ENCODE data around the gene NOL4L. TPM values are rescaled to one million over a fixed set of nuclear protein-coding genes. Genes with fewer than 3 reads are reported as not detected.

The NOL4L gene
- total and polyA plus RNA-seq, 4 donors = 7.9 to 20.6 (median 12.2) TPM

DNA sequence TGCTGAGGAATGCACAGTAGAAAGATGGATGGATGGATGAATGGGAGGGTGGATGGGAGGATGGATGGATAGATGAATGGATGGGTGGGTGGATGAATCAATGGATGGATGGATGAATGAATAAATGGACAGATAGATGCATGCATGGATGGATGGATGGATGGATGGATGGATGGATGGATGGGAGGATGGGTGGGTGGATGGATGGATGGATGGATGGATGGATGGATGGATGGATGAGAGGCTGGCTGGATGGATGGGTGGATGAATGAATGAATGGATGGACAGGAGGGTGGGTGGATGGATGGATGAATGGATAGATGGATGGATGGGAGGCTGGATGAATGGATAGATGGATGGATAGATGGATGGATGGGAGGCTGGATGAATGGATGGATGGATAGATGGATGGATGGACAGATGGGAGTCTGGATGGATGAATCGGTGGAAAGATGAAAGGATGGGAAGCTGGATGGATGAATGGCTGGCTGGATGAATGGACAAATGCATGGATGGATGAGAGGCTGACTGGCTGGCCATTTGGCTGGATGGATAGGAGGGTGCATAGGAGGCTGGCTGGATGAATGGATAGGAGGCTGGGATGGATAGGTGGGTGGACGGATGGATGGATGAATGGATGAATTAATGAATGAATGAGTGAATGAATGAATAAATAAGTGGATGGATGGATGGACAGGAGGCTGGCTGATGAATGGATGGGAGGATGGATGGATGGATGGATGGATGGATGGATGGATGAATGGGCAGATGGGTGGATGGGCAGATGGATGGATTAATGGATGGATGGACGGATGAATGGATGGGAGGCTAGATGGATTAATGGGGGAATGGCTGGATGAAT is 28.3 kb upstream of the NOL4L start:
- no peaks in the 10 kb centered on the region for H3K36me3 ChIP-seq (ENCODE audit: control insufficient read depth in 4 of 4, insufficient read depth in 4 of 4, low read length in 4 of 4)
- H3K27ac ChIP-seq (ENCODE audit: low read depth in 1 of 2, low read length in 1 of 2) = no peak overlapping the region
- TF ChIP-seq, protein P1, sequence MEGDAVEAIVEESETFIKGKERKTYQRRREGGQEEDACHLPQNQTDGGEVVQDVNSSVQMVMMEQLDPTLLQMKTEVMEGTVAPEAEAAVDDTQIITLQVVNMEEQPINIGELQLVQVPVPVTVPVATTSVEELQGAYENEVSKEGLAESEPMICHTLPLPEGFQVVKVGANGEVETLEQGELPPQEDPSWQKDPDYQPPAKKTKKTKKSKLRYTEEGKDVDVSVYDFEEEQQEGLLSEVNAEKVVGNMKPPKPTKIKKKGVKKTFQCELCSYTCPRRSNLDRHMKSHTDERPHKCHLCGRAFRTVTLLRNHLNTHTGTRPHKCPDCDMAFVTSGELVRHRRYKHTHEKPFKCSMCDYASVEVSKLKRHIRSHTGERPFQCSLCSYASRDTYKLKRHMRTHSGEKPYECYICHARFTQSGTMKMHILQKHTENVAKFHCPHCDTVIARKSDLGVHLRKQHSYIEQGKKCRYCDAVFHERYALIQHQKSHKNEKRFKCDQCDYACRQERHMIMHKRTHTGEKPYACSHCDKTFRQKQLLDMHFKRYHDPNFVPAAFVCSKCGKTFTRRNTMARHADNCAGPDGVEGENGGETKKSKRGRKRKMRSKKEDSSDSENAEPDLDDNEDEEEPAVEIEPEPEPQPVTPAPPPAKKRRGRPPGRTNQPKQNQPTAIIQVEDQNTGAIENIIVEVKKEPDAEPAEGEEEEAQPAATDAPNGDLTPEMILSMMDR (IDR thresholded peaks at IDR 0.05; ENCODE audit: control extremely low read depth, extremely low read depth) = no peak
- H3K9me3 ChIP-seq (ENCODE audit: control insufficient read depth in 4 of 4, insufficient read depth in 3 of 4, low read length in 3 of 4) = peaks cover 0 to 3% (median 0%) of the 10 kb centered on the region in 4 donors
- ATAC-seq (ENCODE audit: insufficient read depth, low FRiP score) (no peak), DNase-seq (no peak)
- no peak overlapping the region for H3K4me3 ChIP-seq
- WGBS, 2 donors = 91 to 94% methylated on average over 3 of the region's 3 CpGs
- no peaks in the 10 kb centered on the region for H3K27me3 ChIP-seq (ENCODE audit: control insufficient read depth in 3 of 3, insufficient read depth in 3 of 3, low read length in 2 of 3)
- H3K9ac ChIP-seq (ENCODE audit: insufficient read depth in 1 of 2, low read length in 2 of 2) = no peak overlapping the region
- H3K4me1 ChIP-seq (ENCODE audit: control insufficient read depth in 5 of 5, insufficient read depth in 5 of 5, low read length in 5 of 5) = peaks cover 0 to 10% (median 0%) of the 10 kb centered on the region in 5 donors

DNA sequence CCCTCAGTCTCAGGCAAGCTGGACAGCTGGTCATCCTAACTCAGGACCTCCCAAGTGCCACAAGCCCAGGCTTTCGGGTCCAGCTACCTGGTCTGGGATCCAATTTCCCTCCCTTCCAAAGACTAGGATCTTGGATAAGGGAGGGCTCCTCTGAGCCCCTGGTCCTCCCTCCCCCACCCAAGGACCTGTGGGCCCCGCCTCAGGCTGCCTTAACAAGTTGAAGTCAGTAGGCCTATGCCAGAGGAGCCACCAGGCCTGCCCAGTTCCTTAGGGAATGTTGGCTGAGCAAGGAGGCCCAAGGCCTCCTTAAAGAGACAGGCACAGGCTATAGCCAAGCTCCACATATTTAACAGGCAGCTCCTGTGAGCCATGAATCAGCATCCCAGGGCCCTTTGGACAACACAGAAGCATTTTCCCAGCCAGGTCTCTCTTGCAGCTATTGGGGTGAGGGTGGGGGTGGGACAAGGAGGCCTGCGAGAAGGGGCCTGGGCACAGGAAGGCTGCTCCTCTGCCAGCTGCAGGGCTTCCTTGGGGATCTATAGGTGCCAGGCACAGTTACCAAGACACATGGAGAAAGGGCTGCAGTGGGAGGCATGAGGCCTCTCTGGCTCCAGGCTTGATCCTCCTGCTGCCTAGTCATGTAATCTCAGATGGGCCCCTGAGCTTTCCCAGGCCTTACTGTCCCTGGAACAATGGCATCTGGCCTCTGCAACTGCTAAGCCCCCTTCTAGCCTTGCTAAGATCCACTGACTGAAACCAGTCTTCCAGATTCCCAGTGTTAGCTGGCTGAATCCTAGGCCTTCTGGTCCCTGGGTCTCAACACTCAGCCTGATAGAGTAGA is 27.4 kb upstream of the NOL4L start:
- no peaks in the 10 kb centered on the region for H3K36me3 ChIP-seq (ENCODE audit: control insufficient read depth in 4 of 4, insufficient read depth in 4 of 4, low read length in 4 of 4)
- TF ChIP-seq, protein P1 (IDR thresholded peaks at IDR 0.05; ENCODE audit: control extremely low read depth, extremely low read depth) = no peak
- H3K9me3 ChIP-seq (ENCODE audit: control insufficient read depth in 4 of 4, insufficient read depth in 3 of 4, low read length in 3 of 4) = peaks cover 0 to 3% (median 0%) of the 10 kb centered on the region in 4 donors
- no peak overlapping the region for H3K4me3 ChIP-seq
- 97 to 100% methylated on average over 3 of the region's 3 CpGs for WGBS, 2 donors
- no peak for DNase-seq
- ATAC-seq (ENCODE audit: insufficient read depth, low FRiP score) = no peak
- no peaks in the 10 kb centered on the region for H3K27me3 ChIP-seq (ENCODE audit: control insufficient read depth in 3 of 3, insufficient read depth in 3 of 3, low read length in 2 of 3)
- H3K27ac ChIP-seq (ENCODE audit: low read depth in 1 of 2, low read length in 1 of 2) = no peak overlapping the region
- H3K9ac ChIP-seq (ENCODE audit: insufficient read depth in 1 of 2, low read length in 2 of 2) = no peak overlapping the region
- peaks cover 0 to 10% (median 0%) of the 10 kb centered on the region in 5 donors for H3K4me1 ChIP-seq (ENCODE audit: control insufficient read depth in 5 of 5, insufficient read depth in 5 of 5, low read length in 5 of 5)

DNA sequence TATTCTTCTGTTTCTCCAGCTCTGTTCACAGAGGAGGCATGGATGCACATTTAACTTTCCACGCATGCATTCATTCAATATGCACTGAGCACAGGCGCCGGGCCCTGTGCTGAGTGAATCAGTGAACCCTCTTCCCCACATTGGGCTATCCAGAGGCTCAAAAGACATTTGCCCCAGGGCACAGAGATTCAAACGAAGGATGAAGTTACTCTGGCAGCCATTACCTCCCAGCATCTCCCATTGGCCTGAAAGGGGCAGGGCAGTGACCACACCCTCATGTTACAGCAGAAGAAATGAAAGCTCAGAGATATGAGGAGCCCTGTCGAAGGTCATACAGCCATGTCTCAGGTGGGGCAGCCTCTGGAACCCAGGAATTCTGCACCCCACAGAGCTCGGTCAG is 26.7 kb upstream of the NOL4L start:
- TF ChIP-seq, protein P1 (IDR thresholded peaks at IDR 0.05; ENCODE audit: control extremely low read depth, extremely low read depth) = no peak
- Histone ChIP-seq H3K36me3 (ENCODE audit: control insufficient read depth in 4 of 4, insufficient read depth in 4 of 4, low read length in 4 of 4) (no peaks in the 10 kb centered on the region), H3K27me3 (ENCODE audit: control insufficient read depth in 3 of 3, insufficient read depth in 3 of 3, low read length in 2 of 3) (no peaks in the 10 kb centered on the region), H3K4me3 (no peak overlapping the region), H3K27ac (ENCODE audit: low read depth in 1 of 2, low read length in 1 of 2) (no peak overlapping the region), H3K9ac (ENCODE audit: insufficient read depth in 1 of 2, low read length in 2 of 2) (no peak overlapping the region), H3K9me3 (ENCODE audit: control insufficient read depth in 4 of 4, insufficient read depth in 3 of 4, low read length in 3 of 4) (peaks cover 0 to 3% (median 0%) of the 10 kb centered on the region in 4 donors), H3K4me1 (ENCODE audit: control insufficient read depth in 5 of 5, insufficient read depth in 5 of 5, low read length in 5 of 5) (peaks cover 0 to 10% (median 0%) of the 10 kb centered on the region in 5 donors)
- DNase-seq (no peak), ATAC-seq (ENCODE audit: insufficient read depth, low FRiP score) (no peak)
- 90 to 91% methylated on average over 6 of the region's 6 CpGs for WGBS, 2 donors

Measured in lung (tissue), 12 donors.